GM12878 (cell line): ENCODE measurements around the gene PARD6A. TPM values are rescaled to one million over a fixed set of nuclear protein-coding genes. Genes with fewer than 3 reads are reported as not detected.

Source experiments
- ATAC-seq: fragments of 200-7000 bp; cut with Tn5 transposase; 3 replicates; pipeline ENCODE4 v1.9.1; 2020; ENCODE audit warnings: mild to moderate bottlenecking, moderate library complexity
- BruUV-seq: library from RNA; stranded (reverse); fragments of 400-500 nt; replicated peaks from 2 replicates; lab custom pipeline; 2021; lab: Mats Ljungman, UMichigan
- CTCF ChIA-PET: fragments of 300-600 bp; sonication (Branson Sonifier 250); formaldehyde crosslinking; extraction: SDS; loops from one replicate; lab custom pipeline; 2021; ENCODE audit warnings: inconsistent platforms; lab: Yijun Ruan, JAX
- POLR2A ChIA-PET: fragments of 350-600 bp; formaldehyde crosslinking; extraction: SDS; loops from one replicate; lab custom pipeline; 2021; ENCODE audit warnings: inconsistent platforms; lab: Charles Lee
- RAD21 ChIA-PET: fragments of 300-600 bp; sonication (Branson Sonifier 250); formaldehyde crosslinking; loops from one replicate; lab custom pipeline; 2023; ENCODE audit warnings: antibody characterized with exemption; ENCODE audit not compliant: unreplicated experiment; lab: Charles Lee
- SMC1A ChIA-PET: fragments of 300-600 bp; sonication (Branson Sonifier 250); formaldehyde crosslinking; loops from one replicate; lab custom pipeline; 2023; ENCODE audit not compliant: unreplicated experiment, uncharacterized antibody; lab: Charles Lee
- DNase-seq: peaks from one replicate; pipeline ENCODE4 v3.0.0-alpha.2; 2011; ENCODE audit warnings: low read depth, low spot score
- FAIRE-seq: peaks from 3 replicates; lab custom pipeline; 2011; peaks lifted over from hg19 to GRCh38; lab: Jason Lieb, UNC
- H2AFZ ChIP-seq: 2 replicates; pipeline ENCODE4 v1.6.0; 2011; ENCODE audit warnings: low read depth, low read length, control low read depth; ENCODE audit not compliant: control insufficient read depth
- H3K27ac ChIP-seq: 2 replicates; pipeline ENCODE4 v1.5.1; 2011; ENCODE audit warnings: control low read depth; ENCODE audit not compliant: control insufficient read depth, insufficient read depth
- H3K27me3 ChIP-seq, 2 experiments: replicated peaks in 1 of 2; 2 replicates each; pipeline versions ENCODE4 v1.6.0 to v1.6.1; 2011; ENCODE audit warnings: low read length in 1 of 2; ENCODE audit not compliant: control insufficient read depth in 2 of 2, insufficient read depth in 2 of 2
- H3K36me3 ChIP-seq, 2 experiments: 2 replicates each; pipeline ENCODE4 v1.5.1; 2011; ENCODE audit warnings: low read length in 1 of 2; ENCODE audit not compliant: control insufficient read depth in 2 of 2, insufficient read depth in 2 of 2
- H3K4me1 ChIP-seq: 2 replicates; pipeline ENCODE4 v1.6.1; 2011; ENCODE audit warnings: mild to moderate bottlenecking, low read length, moderate library complexity, mixed read lengths; ENCODE audit not compliant: control insufficient read depth, insufficient read depth
- H3K4me2 ChIP-seq: 2 replicates; pipeline ENCODE4 v1.6.0; 2011; ENCODE audit warnings: control low read depth; ENCODE audit not compliant: control insufficient read depth, insufficient read depth
- H3K4me3 ChIP-seq: fragments of 200-600 bp; sonication (generic); 2 replicates; pipeline ENCODE4 v1.5.1; 2016
- H3K79me2 ChIP-seq: 2 replicates; pipeline ENCODE4 v1.6.0; 2011; ENCODE audit warnings: low read length; ENCODE audit not compliant: control insufficient read depth, insufficient read depth
- H3K9ac ChIP-seq: 2 replicates; pipeline ENCODE4 v1.8.0; 2011; ENCODE audit warnings: low read length, control low read depth, mixed read lengths; ENCODE audit not compliant: control insufficient read depth, insufficient read depth
- H3K9me3 ChIP-seq: replicated peaks from 3 replicates; pipeline ENCODE4 v1.5.1; 2011; ENCODE audit warnings: mild to moderate bottlenecking, low read length; ENCODE audit not compliant: control insufficient read depth, insufficient read depth
- H4K20me1 ChIP-seq: 2 replicates; pipeline ENCODE4 v1.6.0; 2011; ENCODE audit not compliant: control insufficient read depth, insufficient read depth
- HDAC6 ChIP-seq: fragments of 200-600 bp; sonication (generic); IDR thresholded peaks from one replicate; pipeline ENCODE4 v1.8.0; 2017; ENCODE audit warnings: antibody characterized with exemption; ENCODE audit not compliant: unreplicated experiment
- LARP7 ChIP-seq: fragments of 450-650 bp; IDR thresholded peaks from 2 replicates; pipeline ENCODE4 v1.6.1; 2017; ENCODE audit warnings: mild to moderate bottlenecking
- PAX8 ChIP-seq: fragments of 450-650 bp; IDR thresholded peaks from 2 replicates; pipeline ENCODE4 v1.6.1; 2017; ENCODE audit warnings: mild to moderate bottlenecking, moderate library complexity
- SMAD1 ChIP-seq: fragments of 450-650 bp; IDR thresholded peaks from 2 replicates; pipeline ENCODE4 v1.6.1; 2018; ENCODE audit warnings: mild to moderate bottlenecking, low read depth; ENCODE audit not compliant: partially characterized antibody
- SMC3 ChIP-seq: IDR thresholded peaks from 2 replicates; pipeline ENCODE4 v1.6.1; 2011; ENCODE audit warnings: low read length, improper control_type of control experiment, borderline replicate concordance
- SRF ChIP-seq, 2 experiments: IDR thresholded peaks; 2 replicates each; pipeline ENCODE4 v1.6.1; 2011; ENCODE audit warnings: low read depth in 2 of 2, low read length in 2 of 2, mild to moderate bottlenecking in 1 of 2, moderate library complexity in 1 of 2
- ZBED1 ChIP-seq: IDR thresholded peaks from 2 replicates; pipeline ENCODE4 v1.6.1; 2016; ENCODE audit warnings: borderline replicate concordance
- ZBTB40 ChIP-seq: fragments of 450-650 bp; IDR thresholded peaks from 2 replicates; pipeline ENCODE4 v1.6.1; 2016; ENCODE audit warnings: mild to moderate bottlenecking, moderate library complexity, borderline replicate concordance
- WGBS: methylation state at CpG from one replicate; pipeline ENCODE4 v1.1.6; 2016; ENCODE audit warnings: low lambda C conversion rate; ENCODE audit not compliant: insufficient replicate concordance, insufficient coverage; ENCODE audit errors: missing lambda C conversion rate; 5-methylcytosine and 5-hydroxymethylcytosine counted together
- in situ Hi-C: fragments of 300-500 bp; cut with MboI; formaldehyde crosslinking; loops from 9 replicates; pipeline ENCODE4 v1.14.3; 2018; ENCODE audit warnings: mixed read lengths
- intact Hi-C: fragments of 100-400 bp; cut with micrococcal nuclease; formaldehyde crosslinking; loops from one replicate; pipeline ENCODE4 v1.14.2; 2022; ENCODE audit not compliant: unreplicated experiment
- polyA plus RNA-seq, 11 experiments: library from polyadenylated mRNA; depleted of rRNA in 4 of 11; unstranded in 6 of 11; stranded (reverse) in 5 of 11; fragments of >200 nt; fragmentation: Nextera tagmentation in 4 of 11; fragmentation: Illumina TruSeq in 1 of 11; extraction: Ambion mirVana in 4 of 11; extraction: Trizol in 1 of 11; gene quantifications; 1 replicate in 1 of 11; 2 replicates in 10 of 11; pipeline versions ENCODE4 v1.2.1 to v1.2.3, GENCODE V29; 2011 to 2016; ENCODE audit warnings: inconsistent platforms in 2 of 11, missing spikeins in 2 of 11, low read depth in 1 of 11
- total RNA-seq, 4 experiments: library from RNA; depleted of rRNA in 3 of 4; stranded (reverse); fragments of >200 nt in 3 of 4; fragmentation: Illumina TruSeq in 1 of 4; extraction: Trizol in 1 of 4; gene quantifications; 2 replicates each; pipeline versions ENCODE4 v1.2.1 to v1.2.3, GENCODE V29; 2013 to 2021
- TF ChIP-seq, protein P1 (sequence below): IDR thresholded peaks from 2 replicates; pipeline ENCODE4 v1.6.1; 2012; ENCODE audit warnings: low read depth, low read length, improper control_type of control experiment
- TF ChIP-seq, protein P2 (sequence below): fragments of 450-650 bp; IDR thresholded peaks from 2 replicates; pipeline ENCODE4 v1.6.1; 2017; ENCODE audit warnings: mild to moderate bottlenecking

Gene PARD6A
- total and polyA plus RNA-seq, 10 of the 15 experiments (the other 5 are each of a cell fraction or from before 2014, with no cell fraction given): 0.42 to 10.1 (median 4.4) TPM

DNA sequence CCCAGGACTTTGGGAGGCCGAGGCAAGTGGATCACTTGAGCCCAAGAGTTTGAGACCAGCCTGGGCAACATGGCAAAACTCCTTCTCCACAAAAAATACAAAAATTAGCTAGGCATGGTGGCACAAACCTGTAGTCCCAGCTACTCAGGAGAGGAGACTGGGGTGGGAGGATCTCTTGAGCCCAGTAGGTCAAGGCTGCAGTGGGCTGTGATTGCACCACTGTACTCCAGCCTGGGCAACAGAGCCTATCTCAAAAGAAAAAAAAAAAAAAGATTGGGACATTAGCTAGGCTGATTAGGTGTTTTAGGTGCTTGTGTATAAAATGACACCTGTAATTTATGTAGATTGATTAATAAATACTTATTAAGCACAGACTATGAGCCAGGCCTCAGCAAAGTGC is 48.3 kb downstream of the PARD6A start (continued):
- no peak for TF ChIP-seq ZBTB40
- TF ChIP-seq HDAC6: no peak
- no peak for TF ChIP-seq PAX8
- no peak for TF ChIP-seq SMC3
- no peak for TF ChIP-seq SMAD1
- TF ChIP-seq, protein P1, sequence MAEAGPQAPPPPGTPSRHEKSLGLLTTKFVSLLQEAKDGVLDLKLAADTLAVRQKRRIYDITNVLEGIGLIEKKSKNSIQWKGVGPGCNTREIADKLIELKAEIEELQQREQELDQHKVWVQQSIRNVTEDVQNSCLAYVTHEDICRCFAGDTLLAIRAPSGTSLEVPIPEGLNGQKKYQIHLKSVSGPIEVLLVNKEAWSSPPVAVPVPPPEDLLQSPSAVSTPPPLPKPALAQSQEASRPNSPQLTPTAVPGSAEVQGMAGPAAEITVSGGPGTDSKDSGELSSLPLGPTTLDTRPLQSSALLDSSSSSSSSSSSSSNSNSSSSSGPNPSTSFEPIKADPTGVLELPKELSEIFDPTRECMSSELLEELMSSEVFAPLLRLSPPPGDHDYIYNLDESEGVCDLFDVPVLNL: no peak
- TF ChIP-seq ZBED1: no peak
- TF ChIP-seq SRF (IDR thresholded peaks at IDR 0.05; ENCODE audit: low read depth in 2 of 2, low read length in 2 of 2): no peak
- TF ChIP-seq, all 136 proteins: peak for 0

- FAIRE-seq (no peak), ATAC-seq (no peak), DNase-seq (no peak)
- CTCF ChIA-PET: interaction anchor here (1.1 kb wide), 1 partner anchor 8 kb away, joined by 3 read pairs; the partner anchor contains the start of gene GFOD2
- no TSS peak for BruUV-seq
- Histone ChIP-seq H3K36me3 (peaks cover 0 to 5% of the 10 kb centered on the region in 2 experiments; a peak in 1 of 4 replicates), H3K27me3 (no peaks in the 10 kb centered on the region), H3K9me3 (no peaks in the 10 kb centered on the region), H3K9ac (no peak overlapping the region), H3K4me2 (no peak overlapping the region), H3K79me2 (peaks cover 3% of the 10 kb centered on the region), H3K27ac (no peak overlapping the region), H2AFZ (no peak overlapping the region), H4K20me1 (no peaks in the 10 kb centered on the region), H3K4me3 (no peak overlapping the region), H3K4me1 (peaks cover 17% of the 10 kb centered on the region)
- RAD21 ChIA-PET: no interaction called here
- TF ChIP-seq, protein P2, sequence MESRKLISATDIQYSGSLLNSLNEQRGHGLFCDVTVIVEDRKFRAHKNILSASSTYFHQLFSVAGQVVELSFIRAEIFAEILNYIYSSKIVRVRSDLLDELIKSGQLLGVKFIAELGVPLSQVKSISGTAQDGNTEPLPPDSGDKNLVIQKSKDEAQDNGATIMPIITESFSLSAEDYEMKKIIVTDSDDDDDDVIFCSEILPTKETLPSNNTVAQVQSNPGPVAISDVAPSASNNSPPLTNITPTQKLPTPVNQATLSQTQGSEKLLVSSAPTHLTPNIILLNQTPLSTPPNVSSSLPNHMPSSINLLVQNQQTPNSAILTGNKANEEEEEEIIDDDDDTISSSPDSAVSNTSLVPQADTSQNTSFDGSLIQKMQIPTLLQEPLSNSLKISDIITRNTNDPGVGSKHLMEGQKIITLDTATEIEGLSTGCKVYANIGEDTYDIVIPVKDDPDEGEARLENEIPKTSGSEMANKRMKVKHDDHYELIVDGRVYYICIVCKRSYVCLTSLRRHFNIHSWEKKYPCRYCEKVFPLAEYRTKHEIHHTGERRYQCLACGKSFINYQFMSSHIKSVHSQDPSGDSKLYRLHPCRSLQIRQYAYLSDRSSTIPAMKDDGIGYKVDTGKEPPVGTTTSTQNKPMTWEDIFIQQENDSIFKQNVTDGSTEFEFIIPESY: no peak
- no peak for TF ChIP-seq LARP7
- SMC1A ChIA-PET: interaction anchor here (1.4 kb wide), 1 partner anchor 9 kb away, joined by 4 read pairs; the partner anchor contains the start of gene GFOD2
- POLR2A ChIA-PET: no interaction called here
- 97% methylated on average over 6 of the region's 6 CpGs for WGBS
- in situ Hi-C loops (no loop called here), intact Hi-C loops (loop anchor here (1.0 kb wide), 1 partner anchor 23 kb away; no protein-coding TSS in a partner anchor)
Observed at GRCh38 chr16:67710607-67711006, 49.8 kb downstream of the PARD6A start.
